K562 (cell line): Measurements from ENCODE around the gene ALG5. TPM values are rescaled to one million over a fixed set of nuclear protein-coding genes. Genes with fewer than 3 reads are reported as not detected.

Source experiments
- BMI1 ChIP-seq: fragments of 150-350 bp; IDR thresholded peaks from 2 replicates; pipeline ENCODE4 v1.6.1; 2014; ENCODE audit warnings: low read length
- CBFA2T2 ChIP-seq: fragments of 450-650 bp; conservative IDR thresholded peaks from 2 replicates; pipeline ENCODE4 v1.6.1; 2017; ENCODE audit warnings: mild to moderate bottlenecking
- FOXK1 ChIP-seq: sonication (generic); formaldehyde crosslinking; IDR thresholded peaks from 2 replicates; pipeline ENCODE4 v1.8.0; 2022; ENCODE audit warnings: missing genetic modification reagents, mild to moderate bottlenecking, borderline replicate concordance
- HMGN3 ChIP-seq: IDR thresholded peaks from 2 replicates; pipeline ENCODE4 v1.6.1; 2011; ENCODE audit warnings: borderline replicate concordance, low read depth, mild to moderate bottlenecking, mixed read lengths, low read length; ENCODE audit not compliant: insufficient read length; ENCODE audit errors: extremely low read depth
- HNRNPL ChIP-seq: fragments of 200-400 bp; formaldehyde crosslinking; IDR thresholded peaks from 2 replicates; pipeline ENCODE4 v1.6.1; 2017; ENCODE audit warnings: low read depth, mild to moderate bottlenecking, low read length
- KAT2B ChIP-seq: IDR thresholded peaks from one replicate; pipeline ENCODE4 v1.6.1; 2012; ENCODE audit warnings: low read depth, mild to moderate bottlenecking, control low read depth, inconsistent platforms, low read length, moderate library complexity
- MGA ChIP-seq: fragments of 450-650 bp; IDR thresholded peaks from 2 replicates; pipeline ENCODE4 v1.6.1; 2016; ENCODE audit warnings: mild to moderate bottlenecking, moderate library complexity
- MNT ChIP-seq, 2 experiments: fragments of 450-650 bp; conservative IDR thresholded peaks; 2 replicates each; pipeline ENCODE4 v1.6.1; 2017; ENCODE audit warnings: mild to moderate bottlenecking in 2 of 2, moderate library complexity in 2 of 2
- RCOR1 ChIP-seq, 2 experiments: IDR thresholded peaks; 2 replicates each; pipeline ENCODE4 v1.6.1; 2012; ENCODE audit warnings: low read depth in 2 of 2, low read length in 2 of 2, borderline replicate concordance in 1 of 2, improper control_type of control experiment in 1 of 2
- SUPT5H ChIP-seq: fragments of 450-650 bp; IDR thresholded peaks from 2 replicates; pipeline ENCODE4 v1.6.1; 2016
- TEAD1 ChIP-seq, 2 experiments: fragments of 450-650 bp in 1 of 2; sonication (generic) in 1 of 2; formaldehyde crosslinking; IDR thresholded peaks; 2 replicates each; pipeline versions ENCODE4 v1.4.0 to v1.8.0; 2020 to 2022; ENCODE audit warnings: mild to moderate bottlenecking in 2 of 2, missing genetic modification reagents in 1 of 2
- ZNF23 ChIP-seq: fragments of 250-450 bp; sonication (Bioruptor Pico); IDR thresholded peaks from 2 replicates; pipeline ENCODE4 v1.4.0; 2020; ENCODE audit warnings: mild to moderate bottlenecking
- polyA plus RNA-seq, 8 experiments: library from polyadenylated mRNA; depleted of rRNA in 4 of 8; stranded (reverse) in 5 of 8; unstranded in 3 of 8; fragments of >200 nt; fragmentation: Nextera tagmentation in 2 of 8; fragmentation: Illumina TruSeq in 1 of 8; extraction: Ambion mirVana in 2 of 8; extraction: Trizol in 1 of 8; gene quantifications; 2 replicates each; pipeline versions ENCODE4 v1.2.1 to v1.2.3, GENCODE V29; 2011 to 2014; ENCODE audit warnings: inconsistent platforms in 1 of 8, missing spikeins in 1 of 8
- total RNA-seq, 7 experiments: library from RNA; depleted of rRNA in 6 of 7; stranded (reverse); fragments of >200 nt in 6 of 7; fragmentation: Illumina TruSeq in 2 of 7; extraction: Trizol in 2 of 7; gene quantifications; 2 replicates each; pipeline versions ENCODE4 v1.2.1 to v1.2.3, GENCODE V29; 2011 to 2021; ENCODE audit warnings: low replicate concordance in 1 of 7
- TF ChIP-seq, protein P1 (sequence below): fragments of 450-650 bp; formaldehyde crosslinking; IDR thresholded peaks from 2 replicates; pipeline ENCODE4 v1.4.0; 2022; ENCODE audit warnings: missing genetic modification characterization

The ALG5 gene
- total and polyA plus RNA-seq, 9 of the 15 experiments (the other 6 are each of a cell fraction or from before 2014, with no cell fraction given): 33.6 to 80.5 (median 48.2) TPM

GRCh38 chr13:36999054-36999714 is at the start of gene ALG5 (continued):
- no peak for TF ChIP-seq FOXK1 (CRISPR knock-in tag)
- no peak for TF ChIP-seq BMI1
- TF ChIP-seq ZNF23: no peak
- peak in 1 of 2 experiments; percentile 67; a peak in 1 of 4 replicates for TF ChIP-seq TEAD1 (CRISPR knock-in tag; IDR thresholded peaks at IDR 0.05)
- TF ChIP-seq HMGN3: peak; percentile 86
- peak; percentile 59; the same call in 1 of the 2 replicates for TF ChIP-seq HNRNPL
- TF ChIP-seq MGA: no peak
- peak; percentile 68 for TF ChIP-seq SUPT5H
- peak in 1 of 2 experiments; percentile 38; a peak in 1 of 4 replicates for TF ChIP-seq MNT (conservative IDR thresholded peaks at IDR 0.05)
- TF ChIP-seq, protein P1, sequence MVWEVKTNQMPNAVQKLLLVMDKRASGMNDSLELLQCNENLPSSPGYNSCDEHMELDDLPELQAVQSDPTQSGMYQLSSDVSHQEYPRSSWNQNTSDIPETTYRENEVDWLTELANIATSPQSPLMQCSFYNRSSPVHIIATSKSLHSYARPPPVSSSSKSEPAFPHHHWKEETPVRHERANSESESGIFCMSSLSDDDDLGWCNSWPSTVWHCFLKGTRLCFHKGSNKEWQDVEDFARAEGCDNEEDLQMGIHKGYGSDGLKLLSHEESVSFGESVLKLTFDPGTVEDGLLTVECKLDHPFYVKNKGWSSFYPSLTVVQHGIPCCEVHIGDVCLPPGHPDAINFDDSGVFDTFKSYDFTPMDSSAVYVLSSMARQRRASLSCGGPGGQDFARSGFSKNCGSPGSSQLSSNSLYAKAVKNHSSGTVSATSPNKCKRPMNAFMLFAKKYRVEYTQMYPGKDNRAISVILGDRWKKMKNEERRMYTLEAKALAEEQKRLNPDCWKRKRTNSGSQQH: no peak
- TF ChIP-seq RCOR1 (IDR thresholded peaks at IDR 0.05; ENCODE audit: borderline replicate concordance in 1 of 2, low read depth in 2 of 2, low read length in 2 of 2): 0 out of 4 replicates have a peak, but pooled peaks of 1 of the 2 experiments have one; percentile 34
- no peak for TF ChIP-seq CBFA2T2
- peak; percentile 94 for TF ChIP-seq KAT2B
